Measurements from ENCODE around the gene NPLOC4. TPM values are rescaled to one million over a fixed set of nuclear protein-coding genes. Genes with fewer than 3 reads are reported as not detected.

Gene NPLOC4
- total and polyA plus RNA-seq, 4 donors: 26.7 to 94.3 (median 70.6) TPM

- DNase-seq (no peak), ATAC-seq (ENCODE audit: low FRiP score) (no peak)
- Histone ChIP-seq H3K36me3 (ENCODE audit: control insufficient read depth in 1 of 2, insufficient read depth in 2 of 2, low read length in 1 of 2) (peaks cover 0 to 2% of the 10 kb centered on the region in 2 donors), H3K27ac (ENCODE audit: low read depth in 1 of 2, low read length in 2 of 2) (peak overlapping the region in 1 of 2 donors; percentile 0), H3K27me3 (ENCODE audit: control insufficient read depth in 1 of 2, insufficient read depth in 2 of 2, low read length in 1 of 2) (no peaks in the 10 kb centered on the region), H3K4me3 (ENCODE audit: low read length in 2 of 2) (no peak overlapping the region), H3K9me3 (ENCODE audit: control insufficient read depth, low read length) (no peaks in the 10 kb centered on the region), H3K4me1 (ENCODE audit: control insufficient read depth in 1 of 2, insufficient read depth in 2 of 2, low read length in 2 of 2) (peaks cover 0 to 4% of the 10 kb centered on the region in 2 donors)
- intact Hi-C loops (cut with DNase I): no loop called here
- WGBS, 2 donors: 74 to 84% methylated on average over 17 of the region's 17 CpGs
These were observed 72.1 kb downstream of the NPLOC4 start for GRCh38 chr17:81564778-81565177.

GRCh38 chr17:81563861-81564586, 72.9 kb downstream of the NPLOC4 start:
- H3K27ac ChIP-seq (ENCODE audit: low read depth in 1 of 2, low read length in 2 of 2): no peak overlapping the region
- peaks cover 0 to 4% of the 10 kb centered on the region in 2 donors for H3K4me1 ChIP-seq (ENCODE audit: control insufficient read depth in 1 of 2, insufficient read depth in 2 of 2, low read length in 2 of 2)
- DNase-seq (no peak), ATAC-seq (ENCODE audit: low FRiP score) (no peak)
- intact Hi-C loops (cut with DNase I): no loop called here
- no peaks in the 10 kb centered on the region for H3K9me3 ChIP-seq (ENCODE audit: control insufficient read depth, low read length)
- WGBS, 2 donors: 50 to 54% methylated on average over 10 of the region's 10 CpGs
- H3K36me3 ChIP-seq (ENCODE audit: control insufficient read depth in 1 of 2, insufficient read depth in 2 of 2, low read length in 1 of 2): peaks cover 0 to 2% of the 10 kb centered on the region in 2 donors
- H3K27me3 ChIP-seq (ENCODE audit: control insufficient read depth in 1 of 2, insufficient read depth in 2 of 2, low read length in 1 of 2): no peaks in the 10 kb centered on the region
- no peak overlapping the region for H3K4me3 ChIP-seq (ENCODE audit: low read length in 2 of 2)

- H3K9me3 ChIP-seq (ENCODE audit: control insufficient read depth, low read length): no peaks in the 10 kb centered on the region
- ATAC-seq (ENCODE audit: low FRiP score) (no peak), DNase-seq (no peak)
- no peak overlapping the region for H3K4me3 ChIP-seq (ENCODE audit: low read length in 2 of 2)
- no peak overlapping the region for H3K27ac ChIP-seq (ENCODE audit: low read depth in 1 of 2, low read length in 2 of 2)
- peaks cover 0 to 4% of the 10 kb centered on the region in 2 donors for H3K36me3 ChIP-seq (ENCODE audit: control insufficient read depth in 1 of 2, insufficient read depth in 2 of 2, low read length in 1 of 2)
- intact Hi-C loops (cut with DNase I): no loop called here
- H3K4me1 ChIP-seq (ENCODE audit: control insufficient read depth in 1 of 2, insufficient read depth in 2 of 2, low read length in 2 of 2): no peaks in the 10 kb centered on the region
- WGBS, 2 donors: 77 to 80% methylated on average over 4 of the region's 4 CpGs
- H3K27me3 ChIP-seq (ENCODE audit: control insufficient read depth in 1 of 2, insufficient read depth in 2 of 2, low read length in 1 of 2): no peaks in the 10 kb centered on the region
These were observed 75.4 kb downstream of the NPLOC4 start for GRCh38 chr17:81561494-81561885.

- peak; percentile 57 for ATAC-seq (ENCODE audit: low FRiP score)
- no peak for DNase-seq
- WGBS, 2 donors: 58 to 67% methylated on average over 25 to 27 of the region's 27 CpGs
- no peak overlapping the region for H3K27ac ChIP-seq (ENCODE audit: low read depth in 1 of 2, low read length in 2 of 2)
- H3K36me3 ChIP-seq (ENCODE audit: control insufficient read depth in 1 of 2, insufficient read depth in 2 of 2, low read length in 1 of 2): peaks cover 0 to 4% of the 10 kb centered on the region in 2 donors
- H3K9me3 ChIP-seq (ENCODE audit: control insufficient read depth, low read length): no peaks in the 10 kb centered on the region
- intact Hi-C loops (cut with DNase I): loop anchor here in 1 of 2 donors (5.0 kb wide), 1 partner anchor 38 kb away; no protein-coding TSS in a partner anchor
- H3K4me3 ChIP-seq (ENCODE audit: low read length in 2 of 2): no peak overlapping the region
- no peaks in the 10 kb centered on the region for H3K4me1 ChIP-seq (ENCODE audit: control insufficient read depth in 1 of 2, insufficient read depth in 2 of 2, low read length in 2 of 2)
- no peaks in the 10 kb centered on the region for H3K27me3 ChIP-seq (ENCODE audit: control insufficient read depth in 1 of 2, insufficient read depth in 2 of 2, low read length in 1 of 2)
These were observed 77.7 kb downstream of the NPLOC4 start for GRCh38 chr17:81558941-81559806.

GRCh38 chr17:81558115-81558468, 78.8 kb downstream of the NPLOC4 start:
- H3K4me1 ChIP-seq (ENCODE audit: control insufficient read depth in 1 of 2, insufficient read depth in 2 of 2, low read length in 2 of 2): no peaks in the 10 kb centered on the region
- intact Hi-C loops (cut with DNase I): loop anchor here in 1 of 2 donors (5.0 kb wide), 1 partner anchor 39 kb away; no protein-coding TSS in a partner anchor
- H3K4me3 ChIP-seq (ENCODE audit: low read length in 2 of 2): no peak overlapping the region
- H3K9me3 ChIP-seq (ENCODE audit: control insufficient read depth, low read length): no peaks in the 10 kb centered on the region
- H3K27me3 ChIP-seq (ENCODE audit: control insufficient read depth in 1 of 2, insufficient read depth in 2 of 2, low read length in 1 of 2): no peaks in the 10 kb centered on the region
- no peak overlapping the region for H3K27ac ChIP-seq (ENCODE audit: low read depth in 1 of 2, low read length in 2 of 2)
- H3K36me3 ChIP-seq (ENCODE audit: control insufficient read depth in 1 of 2, insufficient read depth in 2 of 2, low read length in 1 of 2): peaks cover 0 to 4% of the 10 kb centered on the region in 2 donors
- DNase-seq: no peak
- ATAC-seq (ENCODE audit: low FRiP score): no peak
- WGBS, 2 donors: 86 to 89% methylated on average over 12 of the region's 12 CpGs

- H3K27me3 ChIP-seq (ENCODE audit: control insufficient read depth in 1 of 2, insufficient read depth in 2 of 2, low read length in 1 of 2): no peaks in the 10 kb centered on the region
- DNase-seq (no peak), ATAC-seq (ENCODE audit: low FRiP score) (no peak)
- H3K4me3 ChIP-seq (ENCODE audit: low read length in 2 of 2): no peak overlapping the region
- intact Hi-C loops (cut with DNase I): loop anchor here in 1 of 2 donors (5.0 kb wide), 1 partner anchor 40 kb away; no protein-coding TSS in a partner anchor
- peaks cover 0 to 4% of the 10 kb centered on the region in 2 donors for H3K36me3 ChIP-seq (ENCODE audit: control insufficient read depth in 1 of 2, insufficient read depth in 2 of 2, low read length in 1 of 2)
- 75 to 79% methylated on average over 21 of the region's 21 CpGs for WGBS, 2 donors
- H3K4me1 ChIP-seq (ENCODE audit: control insufficient read depth in 1 of 2, insufficient read depth in 2 of 2, low read length in 2 of 2): no peaks in the 10 kb centered on the region
- H3K9me3 ChIP-seq (ENCODE audit: control insufficient read depth, low read length): no peaks in the 10 kb centered on the region
- H3K27ac ChIP-seq (ENCODE audit: low read depth in 1 of 2, low read length in 2 of 2): no peak overlapping the region
These were observed 79.4 kb downstream of the NPLOC4 start for GRCh38 chr17:81557276-81558114.

- WGBS, 2 donors: 87 to 89% methylated on average over 6 of the region's 6 CpGs
- intact Hi-C loops (cut with DNase I): loop anchor here in 1 of 2 donors (5.0 kb wide), 1 partner anchor 40 kb away; no protein-coding TSS in a partner anchor
- DNase-seq (no peak), ATAC-seq (ENCODE audit: low FRiP score) (no peak)
- no peak overlapping the region for H3K4me3 ChIP-seq (ENCODE audit: low read length in 2 of 2)
- no peak overlapping the region for H3K27ac ChIP-seq (ENCODE audit: low read depth in 1 of 2, low read length in 2 of 2)
- H3K9me3 ChIP-seq (ENCODE audit: control insufficient read depth, low read length): no peaks in the 10 kb centered on the region
- H3K4me1 ChIP-seq (ENCODE audit: control insufficient read depth in 1 of 2, insufficient read depth in 2 of 2, low read length in 2 of 2): no peaks in the 10 kb centered on the region
- peaks cover 0 to 4% of the 10 kb centered on the region in 2 donors for H3K36me3 ChIP-seq (ENCODE audit: control insufficient read depth in 1 of 2, insufficient read depth in 2 of 2, low read length in 1 of 2)
- H3K27me3 ChIP-seq (ENCODE audit: control insufficient read depth in 1 of 2, insufficient read depth in 2 of 2, low read length in 1 of 2): no peaks in the 10 kb centered on the region
These were observed 80.0 kb downstream of the NPLOC4 start for GRCh38 chr17:81556863-81557262.

GRCh38 chr17:81556175-81556691, 80.7 kb downstream of the NPLOC4 start:
- 73 to 74% methylated on average over 9 of the region's 9 CpGs for WGBS, 2 donors
- Histone ChIP-seq H3K27me3 (ENCODE audit: control insufficient read depth in 1 of 2, insufficient read depth in 2 of 2, low read length in 1 of 2) (no peaks in the 10 kb centered on the region), H3K4me3 (ENCODE audit: low read length in 2 of 2) (no peak overlapping the region), H3K36me3 (ENCODE audit: control insufficient read depth in 1 of 2, insufficient read depth in 2 of 2, low read length in 1 of 2) (peaks cover 0 to 4% of the 10 kb centered on the region in 2 donors), H3K9me3 (ENCODE audit: control insufficient read depth, low read length) (no peaks in the 10 kb centered on the region), H3K4me1 (ENCODE audit: control insufficient read depth in 1 of 2, insufficient read depth in 2 of 2, low read length in 2 of 2) (no peaks in the 10 kb centered on the region), H3K27ac (ENCODE audit: low read depth in 1 of 2, low read length in 2 of 2) (peak overlapping the region in 1 of 2 donors; percentile 37)
- intact Hi-C loops (cut with DNase I): loop anchor here in 1 of 2 donors (5.0 kb wide), 1 partner anchor 41 kb away; no protein-coding TSS in a partner anchor
- DNase-seq (no peak), ATAC-seq (ENCODE audit: low FRiP score) (no peak)

Data from aorta (tissue), 5 donors.